ENCODE measurements around the gene LGALS1. TPM values are rescaled to one million over a fixed set of nuclear protein-coding genes. Genes with fewer than 3 reads are reported as not detected.

The LGALS1 gene
- total and polyA plus RNA-seq, 9 of the 15 experiments (the other 6 are each of a cell fraction or from before 2014, with no cell fraction given), result 160 to 800 (median 330) TPM

DNA sequence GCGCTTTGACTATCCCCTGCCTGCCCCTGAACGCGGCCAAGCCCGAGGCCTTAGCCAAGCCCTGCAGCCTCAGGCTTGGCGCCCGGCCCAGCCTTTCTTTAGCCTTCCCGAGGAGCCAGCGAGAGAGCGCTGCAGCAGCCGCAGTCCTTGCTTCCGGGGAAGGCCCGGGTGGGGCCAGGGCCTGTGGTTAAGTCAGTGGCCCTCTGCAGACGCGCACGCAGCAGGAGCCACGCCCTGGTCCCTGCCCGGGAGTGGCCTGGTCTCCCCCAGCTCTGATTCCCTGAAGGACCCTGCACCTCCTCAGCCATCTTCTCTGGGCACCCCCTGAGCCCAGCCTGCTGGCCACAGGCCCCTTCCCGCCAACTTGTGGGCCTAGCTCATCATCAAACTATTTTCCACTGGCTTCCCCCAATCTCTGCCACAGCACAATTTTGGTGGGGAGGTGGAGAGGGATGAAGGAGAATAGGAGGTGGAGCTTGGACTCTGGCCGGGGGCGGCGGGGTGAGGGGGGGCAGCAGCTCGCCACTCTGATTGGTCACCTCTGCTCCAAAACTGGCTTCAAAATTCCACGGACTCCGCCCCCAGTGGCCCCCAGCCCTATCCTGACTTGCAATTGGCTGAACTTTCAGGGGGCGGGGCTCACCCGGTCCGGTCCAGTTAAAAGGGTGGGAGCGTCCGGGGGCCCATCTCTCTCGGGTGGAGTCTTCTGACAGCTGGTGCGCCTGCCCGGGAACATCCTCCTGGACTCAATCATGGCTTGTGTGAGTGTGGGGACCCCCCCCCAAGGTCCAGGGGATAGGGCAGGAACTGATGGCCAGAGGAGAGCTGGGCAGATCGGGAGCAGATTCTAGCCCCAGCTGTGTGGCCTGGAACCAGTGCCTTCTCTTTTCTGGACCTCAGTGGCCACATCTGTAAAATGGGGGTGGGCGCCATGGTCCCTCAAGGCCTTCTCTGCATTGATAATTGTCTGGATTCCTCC is at the start of gene LGALS1 (continued):
- TF ChIP-seq, protein P1, sequence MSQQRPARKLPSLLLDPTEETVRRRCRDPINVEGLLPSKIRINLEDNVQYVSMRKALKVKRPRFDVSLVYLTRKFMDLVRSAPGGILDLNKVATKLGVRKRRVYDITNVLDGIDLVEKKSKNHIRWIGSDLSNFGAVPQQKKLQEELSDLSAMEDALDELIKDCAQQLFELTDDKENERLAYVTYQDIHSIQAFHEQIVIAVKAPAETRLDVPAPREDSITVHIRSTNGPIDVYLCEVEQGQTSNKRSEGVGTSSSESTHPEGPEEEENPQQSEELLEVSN (IDR thresholded peaks at IDR 0.05; ENCODE audit: borderline replicate concordance in 1 of 2, extremely low read depth in 1 of 2, insufficient read depth in 1 of 2, insufficient read length in 1 of 2, low read depth in 1 of 2, low read length in 1 of 2, poor library complexity in 1 of 2, severe bottlenecking in 1 of 2), result peak; percentile 12 to 36
- TF ChIP-seq SMAD2 (IDR thresholded peaks at IDR 0.05; ENCODE audit: low read depth, low read length) (no peak), FUS (optimal IDR thresholded peaks at IDR 0.05; ENCODE audit: low read depth, low read length) (no peak), SMARCA5 (IDR thresholded peaks at IDR 0.05) (peak; percentile 86), ID3 (CRISPR knock-in tag; IDR thresholded peaks at IDR 0.05) (no peak), ID3 (tag; IDR thresholded peaks at IDR 0.05) (0 out of 2 replicates have a peak, but pooled peaks have one; percentile 31), PTTG1 (tag; IDR thresholded peaks at IDR 0.05; ENCODE audit: low read depth) (no peak), MCM2 (IDR thresholded peaks at IDR 0.05; ENCODE audit: low read depth) (no peak), ZNF124 (CRISPR knock-in tag; IDR thresholded peaks at IDR 0.05) (no peak), RUNX1 (IDR thresholded peaks at IDR 0.05; ENCODE audit: low read depth) (no peak), ZNF184 (CRISPR knock-in tag; IDR thresholded peaks at IDR 0.05) (no peak), ILF3 (IDR thresholded peaks at IDR 0.05; ENCODE audit: borderline replicate concordance) (no peak), ZNF408 (CRISPR knock-in tag; IDR thresholded peaks at IDR 0.05; ENCODE audit: low read depth) (no peak), GATAD2A (IDR thresholded peaks at IDR 0.05) (no peak), KDM1A (IDR thresholded peaks at IDR 0.05) (peak; percentile 73 to 86), ZBTB7A (IDR thresholded peaks at IDR 0.05; ENCODE audit: borderline replicate concordance, control insufficient read depth, low read depth, low read length) (peak; percentile 55; the same call in 1 of the 2 replicates), GABPA (tag; conservative IDR thresholded peaks at IDR 0.05; ENCODE audit: low read depth) (peak; percentile 64)
- TF ChIP-seq, protein P2, sequence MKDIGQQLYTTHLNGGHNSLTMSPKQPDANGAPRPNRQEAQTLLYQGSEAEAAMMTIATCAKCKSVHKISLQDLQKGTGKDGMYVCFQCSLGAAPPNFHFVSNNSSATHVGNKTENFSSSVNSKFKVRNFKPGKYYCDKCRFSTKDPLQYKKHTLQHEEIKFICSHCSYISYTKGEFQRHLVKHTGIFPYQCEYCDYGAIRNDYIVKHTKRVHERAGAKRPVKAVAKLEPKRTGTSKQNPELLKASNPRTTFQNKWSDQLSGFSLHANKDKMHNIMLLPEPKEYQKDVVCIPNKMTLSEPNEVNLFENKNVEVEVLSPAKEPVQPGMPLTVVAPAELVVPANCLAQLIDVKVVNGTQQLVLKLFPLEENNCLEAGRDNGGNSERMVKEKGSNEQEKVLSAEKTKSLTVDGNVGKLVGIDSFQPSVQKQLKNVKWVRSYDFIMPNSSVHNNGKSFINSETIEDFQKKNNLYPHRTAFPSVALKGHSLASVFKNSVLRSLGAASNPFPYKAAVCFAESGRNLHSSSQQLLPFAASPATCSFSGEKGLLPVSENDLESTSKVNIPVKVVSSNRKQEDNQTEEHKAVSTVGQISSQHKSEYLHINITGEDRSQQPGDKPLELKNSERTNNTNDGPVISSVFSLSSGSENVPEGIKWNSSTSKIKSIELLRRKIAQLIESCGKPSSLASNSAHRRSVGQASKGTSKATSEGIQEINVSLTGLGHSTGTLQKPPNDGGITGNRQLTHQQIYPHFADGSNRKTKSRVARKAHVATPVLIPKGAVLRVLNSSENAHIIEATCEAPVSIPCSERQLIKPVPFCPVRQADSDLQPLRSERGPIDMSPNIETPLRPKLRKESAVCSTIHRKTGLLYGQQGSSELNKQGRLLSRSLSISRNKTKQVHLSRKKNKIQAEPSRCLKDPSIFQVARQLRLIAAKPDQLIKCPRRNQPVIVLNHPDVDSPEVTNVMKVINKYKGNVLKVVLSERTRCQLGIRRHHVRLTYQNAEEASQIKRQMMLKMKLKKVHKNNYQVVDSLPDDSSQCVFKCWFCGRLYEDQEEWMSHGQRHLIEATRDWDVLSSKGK (CRISPR knock-in tag; IDR thresholded peaks at IDR 0.05), result no peak
- TF ChIP-seq, protein P3, sequence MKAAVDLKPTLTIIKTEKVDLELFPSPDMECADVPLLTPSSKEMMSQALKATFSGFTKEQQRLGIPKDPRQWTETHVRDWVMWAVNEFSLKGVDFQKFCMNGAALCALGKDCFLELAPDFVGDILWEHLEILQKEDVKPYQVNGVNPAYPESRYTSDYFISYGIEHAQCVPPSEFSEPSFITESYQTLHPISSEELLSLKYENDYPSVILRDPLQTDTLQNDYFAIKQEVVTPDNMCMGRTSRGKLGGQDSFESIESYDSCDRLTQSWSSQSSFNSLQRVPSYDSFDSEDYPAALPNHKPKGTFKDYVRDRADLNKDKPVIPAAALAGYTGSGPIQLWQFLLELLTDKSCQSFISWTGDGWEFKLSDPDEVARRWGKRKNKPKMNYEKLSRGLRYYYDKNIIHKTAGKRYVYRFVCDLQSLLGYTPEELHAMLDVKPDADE (conservative IDR thresholded peaks at IDR 0.05; ENCODE audit: control insufficient read depth, low read depth, low read length), result peak; percentile 63; the same call in 1 of the 2 replicates

Data from K562 (cell line).